NT2/D1 (cell line): ENCODE data around the gene CSNK1G1.

Experiments
- DNase-seq: peaks from one replicate; pipeline ENCODE4 v3.0.0-alpha.2; 2011; ENCODE audit warnings: low read depth, low spot score
- H3K27me3 ChIP-seq: 2 replicates; pipeline ENCODE4 v1.6.0; 2011; ENCODE audit warnings: mild to moderate bottlenecking; ENCODE audit not compliant: insufficient read length, insufficient read depth
- H3K36me3 ChIP-seq: 2 replicates; pipeline ENCODE4 v1.6.1; 2011; ENCODE audit warnings: mild to moderate bottlenecking, low read length, mixed read lengths; ENCODE audit not compliant: insufficient read depth, insufficient read length
- H3K4me1 ChIP-seq: 2 replicates; pipeline ENCODE4 v1.5.1; 2011; ENCODE audit not compliant: insufficient read depth, insufficient read length
- H3K4me3 ChIP-seq: 2 replicates; pipeline ENCODE4 v1.5.1; 2011; ENCODE audit warnings: low read depth; ENCODE audit not compliant: insufficient read length
- H3K9ac ChIP-seq: 2 replicates; pipeline ENCODE4 v1.6.0; 2011; ENCODE audit warnings: low read depth; ENCODE audit not compliant: insufficient read length
- H3K9me3 ChIP-seq: 2 replicates; pipeline ENCODE4 v1.5.1; 2011; ENCODE audit warnings: mild to moderate bottlenecking, low read length; ENCODE audit not compliant: insufficient read depth
- SUZ12 ChIP-seq: IDR thresholded peaks from 2 replicates; pipeline ENCODE4 v1.6.1; 2011; ENCODE audit not compliant: insufficient read length, insufficient read depth; ENCODE audit errors: extremely low read depth
- YY1 ChIP-seq: IDR thresholded peaks from 2 replicates; pipeline ENCODE4 v1.6.1; 2011; ENCODE audit not compliant: insufficient read length, insufficient read depth
- ZNF274 ChIP-seq: IDR thresholded peaks from 2 replicates; pipeline ENCODE4 v1.6.1; 2011; ENCODE audit warnings: mild to moderate bottlenecking, low read depth, low read length

Gene CSNK1G1

GRCh38 chr15:64314456-64314855, 41.5 kb downstream of the CSNK1G1 start:
- Histone ChIP-seq H3K36me3 (no peaks in the 10 kb centered on the region), H3K27me3 (no peaks in the 10 kb centered on the region), H3K4me1 (no peaks in the 10 kb centered on the region), H3K4me3 (no peak overlapping the region), H3K9me3 (no peaks in the 10 kb centered on the region), H3K9ac (no peak overlapping the region)
- no peak for DNase-seq
- TF ChIP-seq SUZ12: no peak
- no peak for TF ChIP-seq YY1
- no peak for TF ChIP-seq ZNF274

DNA sequence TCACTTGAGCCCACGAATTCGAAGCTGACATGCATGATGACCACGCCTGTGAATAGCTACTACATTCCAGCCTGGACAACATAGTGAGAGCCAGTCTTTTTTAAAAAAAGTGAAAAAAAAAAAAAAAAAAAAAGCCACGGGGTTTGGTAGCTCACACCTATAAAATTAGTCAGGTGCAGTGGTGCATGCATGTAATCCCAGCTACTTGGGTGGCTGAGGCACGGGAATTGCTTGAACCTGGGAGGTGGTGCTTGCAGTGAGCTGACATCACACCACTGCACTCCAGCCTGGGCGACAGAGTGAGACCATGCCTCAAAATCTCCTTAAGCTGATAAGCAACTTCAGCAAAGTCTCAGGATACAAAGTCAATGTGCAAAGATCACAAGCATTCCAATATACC, 44.4 kb downstream of the CSNK1G1 start:
- Histone ChIP-seq H3K9ac (no peak overlapping the region), H3K4me3 (no peak overlapping the region), H3K4me1 (no peaks in the 10 kb centered on the region), H3K36me3 (no peaks in the 10 kb centered on the region), H3K9me3 (no peaks in the 10 kb centered on the region), H3K27me3 (no peaks in the 10 kb centered on the region)
- no peak for DNase-seq
- TF ChIP-seq YY1 (no peak), ZNF274 (no peak), SUZ12 (no peak)

DNA sequence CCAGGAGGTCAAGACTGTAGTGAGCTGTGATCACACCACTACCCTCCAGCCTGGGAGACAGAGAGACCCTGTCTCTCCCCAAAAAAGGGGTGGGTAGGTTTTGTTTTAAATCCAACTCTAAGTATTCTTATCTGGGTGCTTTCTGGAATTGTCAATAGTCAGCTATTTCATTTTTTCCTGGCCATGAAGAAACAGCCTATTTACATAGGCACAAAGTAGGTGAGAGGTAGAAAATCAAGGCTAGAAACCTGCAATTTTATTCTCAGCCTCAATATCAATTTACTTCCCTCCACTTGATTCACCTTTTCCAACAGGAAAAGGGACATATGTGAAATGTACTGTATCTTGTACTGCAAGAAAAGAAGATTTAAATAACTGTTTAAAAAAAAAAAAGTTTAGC, 45.9 kb downstream of the CSNK1G1 start:
- Histone ChIP-seq H3K27me3 (no peaks in the 10 kb centered on the region), H3K36me3 (no peaks in the 10 kb centered on the region), H3K9ac (no peak overlapping the region), H3K4me1 (no peaks in the 10 kb centered on the region), H3K4me3 (no peak overlapping the region), H3K9me3 (no peaks in the 10 kb centered on the region)
- no peak for TF ChIP-seq ZNF274
- no peak for TF ChIP-seq SUZ12
- TF ChIP-seq YY1: no peak
- DNase-seq: no peak

- no peak overlapping the region for H3K4me3 ChIP-seq
- peak; percentile 22 for DNase-seq
- H3K9me3 ChIP-seq: no peaks in the 10 kb centered on the region
- TF ChIP-seq YY1 (no peak), SUZ12 (no peak), ZNF274 (no peak)
- H3K4me1 ChIP-seq: no peaks in the 10 kb centered on the region
- no peaks in the 10 kb centered on the region for H3K27me3 ChIP-seq
- peaks cover 10% of the 10 kb centered on the region for H3K36me3 ChIP-seq
- H3K9ac ChIP-seq: no peak overlapping the region
These were observed 50.7 kb downstream of the CSNK1G1 start for GRCh38 chr15:64305261-64305660.

DNA sequence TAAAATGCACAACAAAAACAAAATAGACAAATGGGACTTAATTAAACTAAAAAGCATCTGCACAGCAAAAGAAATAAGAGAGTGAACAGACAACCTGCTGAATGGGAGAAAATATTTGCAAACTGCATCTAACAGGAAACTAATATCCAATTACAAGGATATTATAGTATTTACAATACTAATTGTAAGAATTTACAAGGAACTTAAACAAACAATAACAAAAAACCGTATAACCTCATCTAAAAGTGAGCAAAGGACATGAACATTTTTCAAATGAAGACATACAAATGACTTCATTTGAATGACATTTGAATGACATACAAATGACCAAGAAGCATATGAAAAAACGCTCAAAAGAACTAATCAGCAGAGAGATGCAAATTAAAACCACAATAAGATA, 66.4 kb downstream of the CSNK1G1 start:
- Histone ChIP-seq H3K27me3 (no peaks in the 10 kb centered on the region), H3K36me3 (peaks cover 3% of the 10 kb centered on the region), H3K4me1 (no peaks in the 10 kb centered on the region), H3K9ac (no peak overlapping the region), H3K4me3 (no peak overlapping the region), H3K9me3 (no peaks in the 10 kb centered on the region)
- TF ChIP-seq SUZ12 (no peak), YY1 (no peak), ZNF274 (no peak)
- no peak for DNase-seq

DNA sequence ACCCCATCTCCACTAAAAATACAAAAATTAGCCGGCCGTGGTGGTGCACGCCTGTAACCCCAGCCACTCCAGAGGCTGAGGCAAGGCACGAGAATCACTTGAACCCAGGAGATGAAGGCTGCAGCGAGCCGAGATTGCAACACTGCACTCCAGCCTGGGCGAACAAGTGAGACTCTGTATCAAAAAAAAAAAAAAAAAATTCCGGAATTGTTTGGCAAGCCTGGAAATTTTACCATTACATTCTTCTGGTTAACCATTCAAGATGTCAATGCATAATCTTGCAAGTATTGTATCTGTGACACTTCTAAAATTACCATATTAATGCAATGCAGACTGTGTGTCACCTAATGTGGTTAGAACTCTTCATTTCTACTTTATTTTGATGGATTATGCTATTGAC, 67.0 kb downstream of the CSNK1G1 start:
- DNase-seq: no peak
- no peaks in the 10 kb centered on the region for H3K4me1 ChIP-seq
- H3K27me3 ChIP-seq: no peaks in the 10 kb centered on the region
- H3K9ac ChIP-seq: no peak overlapping the region
- H3K9me3 ChIP-seq: no peaks in the 10 kb centered on the region
- peaks cover 3% of the 10 kb centered on the region for H3K36me3 ChIP-seq
- H3K4me3 ChIP-seq: no peak overlapping the region
- TF ChIP-seq SUZ12: no peak
- TF ChIP-seq YY1: no peak
- no peak for TF ChIP-seq ZNF274

DNA sequence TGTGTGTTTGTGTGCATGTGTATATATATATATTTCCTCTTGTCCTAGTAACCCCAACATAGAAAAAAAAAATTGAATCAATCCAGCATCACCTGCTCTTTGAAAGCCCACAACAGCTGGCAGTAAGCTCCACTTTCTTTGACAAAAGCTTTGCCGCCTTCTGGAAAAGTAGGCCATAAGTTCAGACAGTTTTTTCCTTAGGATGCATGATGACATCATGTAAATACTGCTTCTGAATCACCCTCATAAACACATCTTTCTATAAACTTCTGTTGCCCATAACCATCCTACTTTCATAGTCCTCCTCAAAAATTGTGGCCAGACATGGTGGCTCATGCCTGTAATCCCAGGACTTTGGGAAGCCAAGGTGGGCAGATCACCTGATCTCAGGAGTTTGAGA, 67.4 kb downstream of the CSNK1G1 start:
- no peak for DNase-seq
- no peaks in the 10 kb centered on the region for H3K4me1 ChIP-seq

More for the DNA sequence above, 67.4 kb downstream of the CSNK1G1 start:
- TF ChIP-seq SUZ12 (no peak), YY1 (no peak), ZNF274 (no peak)
- H3K4me3 ChIP-seq: no peak overlapping the region
- no peaks in the 10 kb centered on the region for H3K27me3 ChIP-seq
- peaks cover 2% of the 10 kb centered on the region for H3K36me3 ChIP-seq
- no peaks in the 10 kb centered on the region for H3K9me3 ChIP-seq
- no peak overlapping the region for H3K9ac ChIP-seq
